D721Med (cell line): ENCODE measurements around the gene RRP9.
A peak's percentile ranks its signal among the peaks of the same experiment; 100 is the strongest.

Experiments
- DNase-seq: peaks from one replicate; pipeline ENCODE4 v3.0.0; 2011; ENCODE audit warnings: low spot score; ENCODE audit not compliant: insufficient read length
- FAIRE-seq: peaks from 2 replicates; lab custom pipeline; 2011; peaks lifted over from hg19 to GRCh38; lab: Jason Lieb, UNC
- TF ChIP-seq, protein P1 (sequence below): IDR thresholded peaks from 2 replicates; pipeline ENCODE4 v1.5.1; 2012; ENCODE audit warnings: mild to moderate bottlenecking, control low read depth; ENCODE audit not compliant: insufficient read depth; ENCODE audit errors: missing control alignments

RRP9 gene

DNA sequence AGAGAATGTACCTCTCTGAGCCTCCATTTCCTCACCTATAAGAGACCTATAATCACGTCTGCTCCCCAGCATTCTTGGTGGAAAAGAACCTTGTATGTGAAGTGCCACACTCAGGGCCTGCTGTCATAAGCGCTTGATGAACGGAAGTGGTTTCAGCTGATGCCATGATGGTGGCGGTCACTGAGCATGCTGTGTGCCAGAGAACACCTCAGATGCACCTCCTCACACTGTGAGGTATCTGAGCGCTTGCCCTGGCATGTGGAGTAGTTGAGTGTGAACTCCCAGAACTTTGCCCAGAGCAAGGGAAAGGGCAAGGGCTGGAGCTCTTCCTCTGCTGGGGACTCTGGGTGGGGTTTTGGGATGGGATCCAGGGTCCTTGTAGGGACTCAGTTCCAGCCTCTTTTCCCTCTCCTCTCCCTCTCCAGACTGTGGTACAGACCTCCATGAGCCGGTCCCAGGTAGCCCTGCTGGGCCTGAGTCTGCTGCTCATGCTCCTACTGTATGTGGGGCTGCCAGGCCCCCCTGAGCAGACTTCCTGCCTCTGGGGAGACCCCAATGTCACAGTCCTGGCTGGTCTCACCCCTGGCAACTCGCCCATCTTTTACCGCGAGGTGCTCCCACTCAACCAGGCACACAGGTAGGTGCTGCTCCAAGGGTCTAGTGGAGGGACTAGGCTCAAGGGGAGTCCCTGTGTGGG lies 35.9 kb upstream of the RRP9 start:
- FAIRE-seq (no peak), DNase-seq (no peak)
- TF ChIP-seq, protein P1, sequence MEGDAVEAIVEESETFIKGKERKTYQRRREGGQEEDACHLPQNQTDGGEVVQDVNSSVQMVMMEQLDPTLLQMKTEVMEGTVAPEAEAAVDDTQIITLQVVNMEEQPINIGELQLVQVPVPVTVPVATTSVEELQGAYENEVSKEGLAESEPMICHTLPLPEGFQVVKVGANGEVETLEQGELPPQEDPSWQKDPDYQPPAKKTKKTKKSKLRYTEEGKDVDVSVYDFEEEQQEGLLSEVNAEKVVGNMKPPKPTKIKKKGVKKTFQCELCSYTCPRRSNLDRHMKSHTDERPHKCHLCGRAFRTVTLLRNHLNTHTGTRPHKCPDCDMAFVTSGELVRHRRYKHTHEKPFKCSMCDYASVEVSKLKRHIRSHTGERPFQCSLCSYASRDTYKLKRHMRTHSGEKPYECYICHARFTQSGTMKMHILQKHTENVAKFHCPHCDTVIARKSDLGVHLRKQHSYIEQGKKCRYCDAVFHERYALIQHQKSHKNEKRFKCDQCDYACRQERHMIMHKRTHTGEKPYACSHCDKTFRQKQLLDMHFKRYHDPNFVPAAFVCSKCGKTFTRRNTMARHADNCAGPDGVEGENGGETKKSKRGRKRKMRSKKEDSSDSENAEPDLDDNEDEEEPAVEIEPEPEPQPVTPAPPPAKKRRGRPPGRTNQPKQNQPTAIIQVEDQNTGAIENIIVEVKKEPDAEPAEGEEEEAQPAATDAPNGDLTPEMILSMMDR, result no peak

GRCh38 chr3:51975852-51976549 lies 34.3 kb upstream of the RRP9 start:
- TF ChIP-seq, protein P1, result peak; percentile 16
- no peak for DNase-seq
- FAIRE-seq, result no peak

- DNase-seq (no peak), FAIRE-seq (no peak)
Observed at GRCh38 chr3:51974963-51975851, 33.5 kb upstream of the RRP9 start, which contains the start of gene ABHD14A. Gene ABHD14A, plus strand, starts transcription at chr3:51975064. Its CDS starts 72 bp downstream, at chr3:51975136.

DNA sequence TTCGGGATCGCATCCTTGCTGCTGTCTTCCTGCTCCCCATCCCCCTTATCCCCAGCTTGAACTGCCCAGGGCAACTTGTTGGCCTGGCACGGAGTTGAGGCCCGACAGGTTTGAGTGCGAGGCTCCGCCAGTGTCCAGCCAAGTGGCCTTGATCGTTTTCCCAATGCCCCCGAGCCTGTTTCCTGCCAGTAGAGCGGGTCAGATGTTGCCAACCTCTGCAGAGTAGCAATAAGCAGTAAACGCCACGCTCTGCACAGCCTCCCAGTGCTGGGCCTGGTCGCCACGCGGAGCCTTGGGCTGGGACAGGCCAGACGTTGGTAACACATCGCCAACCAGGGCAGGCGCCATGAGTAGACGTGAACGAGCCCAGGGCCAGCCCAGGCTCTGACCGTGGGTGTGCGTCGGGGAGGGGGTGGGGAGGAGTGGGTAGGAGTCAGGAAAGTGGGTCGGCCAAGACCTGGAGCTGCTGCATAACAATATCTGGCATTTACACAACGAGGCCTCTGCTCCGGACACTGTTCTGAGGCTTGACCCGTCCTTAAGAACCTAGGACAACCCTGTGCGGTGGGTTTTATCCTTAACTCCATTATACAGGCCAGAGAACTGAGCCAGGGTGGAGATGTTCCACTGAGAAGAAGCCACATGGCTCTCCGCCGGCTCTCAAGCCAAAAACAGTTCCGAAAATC lies 32.7 kb upstream of the RRP9 start:
- TF ChIP-seq, protein P1, result no peak
- FAIRE-seq (no peak), DNase-seq (no peak)

More at GRCh38 chr3:51974963-51975851, 33.5 kb upstream of the RRP9 start, which contains the start of gene ABHD14A:
- TF ChIP-seq, protein P1, result no peak

- FAIRE-seq, result no peak
- no peak for DNase-seq
Observed at GRCh38 chr3:51971350-51971749, 29.6 kb upstream of the RRP9 start.

DNA sequence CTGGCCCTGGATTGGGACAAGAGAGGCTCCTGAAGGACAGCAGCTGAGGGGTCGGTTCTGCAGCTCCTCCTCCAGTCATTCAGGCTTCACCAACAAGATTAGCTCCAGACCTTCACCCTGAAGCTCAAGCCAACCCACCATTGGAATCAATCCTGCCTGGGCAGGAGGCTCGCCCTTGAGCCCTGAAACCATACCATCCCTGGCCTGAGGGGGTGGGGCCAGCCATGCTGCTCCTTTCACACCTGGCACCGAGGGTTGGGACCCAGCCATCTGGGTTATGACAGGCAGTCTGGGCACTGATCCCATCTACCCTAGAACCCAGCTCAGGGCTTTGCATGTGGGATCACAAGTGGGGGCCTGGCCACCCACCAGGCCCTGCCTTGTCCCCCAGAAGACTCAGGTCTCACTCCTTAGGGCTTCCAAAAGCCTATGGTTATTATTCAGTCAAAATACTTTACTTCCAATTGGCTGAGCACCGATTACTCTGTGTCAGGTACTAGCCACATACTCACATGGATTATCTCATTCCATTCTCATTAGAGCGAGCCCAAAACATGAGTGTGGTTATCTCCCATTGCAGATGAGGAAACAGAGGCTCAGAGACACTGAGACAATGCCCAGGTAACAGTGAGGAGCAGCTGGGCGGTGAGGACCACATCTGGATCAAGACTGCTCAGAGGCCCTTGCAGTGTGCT lies 29.0 kb upstream of the RRP9 start:
- no peak for DNase-seq
- no peak for FAIRE-seq
- TF ChIP-seq, protein P1, result no peak

More at GRCh38 chr3:51971350-51971749, 29.6 kb upstream of the RRP9 start:
- TF ChIP-seq, protein P1, result no peak
